Naive thymus-derived CD8-positive, alpha-beta T cell (primary cell): ENCODE results near the gene CCZ1B. TPM values are rescaled to one million over a fixed set of nuclear protein-coding genes. Genes with fewer than 3 reads are reported as not detected.
"Not testable (repeated sequence)": the region's sequence is repeated elsewhere in the genome, so short reads cannot be mapped to it uniquely, and the experiment has no call there.

Experiments used
- ATAC-seq, 2 donors: fragments of 150-1000 bp; cut with Tn5 transposase in 1 of 2; sonication (Bioruptor Pico), chemical (Tn5 transposase) in 1 of 2; 1 replicate in 1 of 2; 2 replicates in 1 of 2; pipeline ENCODE4 v1.10.0; 2021; ENCODE audit warnings: mild to moderate bottlenecking in 2 of 2, moderate library complexity in 2 of 2
- POLR2A ChIA-PET: fragments of 350-600 bp; sonication (Branson Sonifier 250); formaldehyde crosslinking; loops from one replicate; lab custom pipeline; 2021; ENCODE audit warnings: antibody characterized with exemption; lab: Charles Lee
- DNase-seq, 10 donors: peaks; one replicate each; pipeline versions ENCODE4 v3.0.0 to v3.0.0-alpha.2; 2020 to 2022
- H3K27ac Mint-ChIP-seq, 10 donors: one replicate each; pipeline ENCODE4 v1.8.0; 2020 to 2022; ENCODE audit warnings: mild to moderate bottlenecking in 10 of 10, mixed read lengths in 10 of 10, moderate library complexity in 4 of 10, inconsistent platforms in 1 of 10
- H3K27me3 Mint-ChIP-seq, 5 donors: one replicate each; pipeline ENCODE4 v1.8.0; 2021 to 2022; ENCODE audit warnings: mixed read lengths in 5 of 5
- H3K36me3 Mint-ChIP-seq, 3 donors: one replicate each; pipeline ENCODE4 v1.8.0; 2020 to 2022; ENCODE audit warnings: mixed read lengths in 3 of 3, mild to moderate bottlenecking in 2 of 3, inconsistent platforms in 1 of 3
- H3K4me1 Mint-ChIP-seq, 4 donors: one replicate each; pipeline ENCODE4 v1.8.0; 2021 to 2022; ENCODE audit warnings: mixed read lengths in 4 of 4
- H3K4me3 Mint-ChIP-seq, 10 donors: one replicate each; pipeline ENCODE4 v1.8.0; 2020 to 2022; ENCODE audit warnings: mild to moderate bottlenecking in 10 of 10, mixed read lengths in 10 of 10, moderate library complexity in 6 of 10, inconsistent platforms in 1 of 10
- H3K9me3 Mint-ChIP-seq, 9 donors: one replicate each; pipeline ENCODE4 v1.8.0; 2020 to 2022; ENCODE audit warnings: mixed read lengths in 9 of 9, mild to moderate bottlenecking in 3 of 9, inconsistent platforms in 1 of 9, moderate library complexity in 1 of 9
- polyA plus RNA-seq, 3 donors: library from polyadenylated mRNA; unstranded; fragments of 300-500 nt; fragmentation: Illumina TruSeq; gene quantifications; one replicate each; pipeline ENCODE4 v1.2.3, GENCODE V29; 2021
- total RNA-seq, 8 experiments: library from RNA in 2 of 8; stranded (reverse) in 2 of 8; gene quantifications; one replicate each; pipeline ENCODE4 v1.2.3 and lab custom pipeline; 2021 to 2026

The CCZ1B gene
- total and polyA plus RNA-seq, 5 experiments from 2014 or later = 16.0 to 100 (median 29.2) TPM

DNA sequence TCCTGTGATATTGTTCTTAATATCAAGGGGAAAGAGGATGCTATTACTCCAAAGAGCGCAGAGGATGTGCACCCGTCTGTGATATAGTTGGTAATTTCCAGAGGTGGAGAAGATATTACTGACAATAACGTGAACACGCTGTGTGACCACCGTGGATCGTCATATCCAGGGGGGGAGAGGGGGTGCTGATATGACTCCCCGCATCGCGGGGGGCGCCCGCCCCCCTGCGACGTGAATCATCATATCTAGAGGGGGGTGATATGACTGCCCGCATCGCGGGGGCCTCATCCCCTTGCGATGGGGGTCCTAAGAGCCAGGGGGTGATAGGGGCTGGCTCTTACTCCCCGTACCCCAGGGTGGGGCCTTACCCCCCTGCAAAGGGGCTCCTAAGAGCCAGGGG is 21.7 kb upstream of the CCZ1B start:
- DNase-seq = not testable (repeated sequence)

DNA sequence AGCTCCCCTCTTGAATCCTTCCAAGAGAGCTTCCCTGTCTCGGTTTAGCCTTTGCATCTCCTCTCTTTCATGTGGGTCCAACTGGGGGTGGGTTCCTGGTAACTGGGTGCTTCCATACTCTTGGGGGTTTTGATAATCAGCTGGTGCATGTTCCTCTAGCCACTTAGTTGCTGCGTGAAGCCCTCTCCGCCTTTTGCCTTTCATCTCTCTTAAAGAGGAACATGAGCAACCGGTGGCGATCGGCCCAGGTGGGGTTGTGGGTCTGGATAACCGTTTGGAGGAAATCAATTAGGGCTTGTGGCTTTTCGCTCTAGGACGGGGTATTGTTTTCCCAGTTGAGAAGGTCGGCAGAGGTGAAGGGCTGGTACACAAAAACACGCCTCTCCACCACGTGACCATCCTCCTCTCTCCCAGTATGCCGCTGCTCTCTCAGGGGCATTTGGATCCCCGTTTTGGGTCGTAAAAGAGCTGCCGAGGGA is 19.9 kb upstream of the CCZ1B start:
- H3K9me3 Mint-ChIP-seq, H3K27ac Mint-ChIP-seq, ATAC-seq, H3K4me1 Mint-ChIP-seq, DNase-seq, POLR2A ChIA-PET, H3K36me3 Mint-ChIP-seq: not testable (repeated sequence)
- H3K27me3 Mint-ChIP-seq = peaks cover 6 to 26% (median 8%) of the 10 kb centered on the region in 5 donors
- peak overlapping the region in 7 of 10 donors; percentile 16 to 78 (median 40) for H3K4me3 Mint-ChIP-seq

More for the DNA sequence above, 21.7 kb upstream of the CCZ1B start:
- POLR2A ChIA-PET, H3K4me3 Mint-ChIP-seq, H3K9me3 Mint-ChIP-seq, H3K4me1 Mint-ChIP-seq, H3K36me3 Mint-ChIP-seq, H3K27ac Mint-ChIP-seq, ATAC-seq: not testable (repeated sequence)
- peaks cover 5 to 13% (median 7%) of the 10 kb centered on the region in 5 donors for H3K27me3 Mint-ChIP-seq

DNA sequence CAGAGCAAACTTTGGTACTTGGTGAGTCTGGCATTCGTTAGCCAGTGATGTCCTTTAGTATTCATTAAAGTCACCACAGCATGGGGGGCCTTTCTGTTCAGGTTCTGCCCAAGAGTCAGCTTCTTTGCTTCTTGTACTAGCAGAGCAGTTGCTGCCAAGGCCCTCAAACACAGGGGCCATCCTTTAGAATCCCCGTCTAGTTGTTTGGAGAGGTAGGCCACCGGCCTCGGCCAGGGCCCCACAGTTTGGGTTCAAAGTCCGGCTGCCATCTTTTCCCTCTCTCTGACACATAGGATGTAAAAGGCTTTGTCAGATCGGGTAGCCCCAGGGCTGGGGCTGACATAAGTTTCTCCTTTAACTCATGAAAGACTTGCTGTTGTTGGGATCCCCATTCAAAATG is 17.6 kb upstream of the CCZ1B start:
- peaks cover 8 to 30% (median 13%) of the 10 kb centered on the region in 5 donors for H3K27me3 Mint-ChIP-seq
- H3K9me3 Mint-ChIP-seq, H3K4me1 Mint-ChIP-seq, H3K36me3 Mint-ChIP-seq, ATAC-seq, H3K4me3 Mint-ChIP-seq, POLR2A ChIA-PET, DNase-seq, H3K27ac Mint-ChIP-seq: not testable (repeated sequence)

DNA sequence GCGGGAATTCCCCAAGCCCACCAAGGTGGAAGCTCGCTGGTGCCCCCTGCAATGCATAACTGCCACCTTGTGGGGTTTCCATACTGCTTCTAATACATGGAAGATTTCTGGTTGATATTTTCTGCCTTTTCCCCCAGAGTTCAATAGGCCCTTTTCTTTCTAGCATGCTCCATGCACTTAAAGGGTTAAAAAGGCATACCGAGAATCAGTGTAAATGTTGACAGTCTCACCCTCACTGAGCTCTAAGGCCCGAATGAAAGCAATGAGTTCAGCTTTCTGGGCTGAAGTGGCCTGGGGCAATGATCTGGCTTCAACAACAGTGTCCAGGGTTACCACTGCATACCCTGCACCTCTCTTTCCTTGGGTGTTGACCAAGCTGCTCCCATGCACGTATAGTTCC is 17.0 kb upstream of the CCZ1B start:
- DNase-seq, POLR2A ChIA-PET, H3K9me3 Mint-ChIP-seq, H3K4me3 Mint-ChIP-seq, H3K4me1 Mint-ChIP-seq, H3K36me3 Mint-ChIP-seq, ATAC-seq: not testable (repeated sequence)
- Mint-ChIP-seq H3K27me3 (peaks cover 8 to 30% (median 13%) of the 10 kb centered on the region in 5 donors), H3K27ac (peak overlapping the region in 1 of 10 donors; percentile 42)

DNA sequence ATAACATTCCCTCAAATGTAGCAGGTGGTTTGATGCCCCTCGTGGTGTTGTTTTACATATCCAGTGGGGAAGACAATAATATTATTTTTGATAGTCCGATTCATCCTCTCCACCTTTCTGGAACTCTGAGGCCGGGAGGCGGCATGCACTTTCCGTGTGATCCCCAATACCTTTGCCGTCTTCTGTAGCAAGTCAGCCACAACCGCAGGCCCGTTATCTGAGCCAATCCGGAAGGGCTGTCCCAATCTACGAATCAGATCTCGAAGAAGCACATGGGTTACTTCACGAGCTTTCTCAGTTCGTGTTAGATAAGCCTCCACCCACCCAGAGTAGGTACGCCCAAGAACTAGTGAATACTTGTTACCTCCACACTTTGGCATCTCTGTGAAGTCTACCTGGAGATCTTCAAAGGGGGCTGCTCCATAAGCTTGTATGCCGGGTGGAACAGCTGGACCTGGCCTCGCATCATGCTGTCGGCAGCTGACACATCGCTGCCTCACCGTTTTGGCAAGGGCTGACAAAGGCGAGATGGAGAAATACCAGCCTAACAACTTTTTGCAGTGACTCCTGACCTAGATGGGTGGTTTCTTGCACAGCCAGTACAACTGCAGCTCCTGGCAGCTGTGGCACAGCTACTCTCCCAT is 16.3 kb upstream of the CCZ1B start:
- ATAC-seq, H3K36me3 Mint-ChIP-seq, H3K27ac Mint-ChIP-seq, H3K4me3 Mint-ChIP-seq, H3K9me3 Mint-ChIP-seq, H3K4me1 Mint-ChIP-seq, DNase-seq: not testable (repeated sequence)
- H3K27me3 Mint-ChIP-seq = peaks cover 7 to 31% (median 12%) of the 10 kb centered on the region in 5 donors
- POLR2A ChIA-PET = interaction anchor here (0.6 kb wide), 1 partner anchor 114 kb away, joined by 4 read pairs; no protein-coding TSS in a partner anchor

DNA sequence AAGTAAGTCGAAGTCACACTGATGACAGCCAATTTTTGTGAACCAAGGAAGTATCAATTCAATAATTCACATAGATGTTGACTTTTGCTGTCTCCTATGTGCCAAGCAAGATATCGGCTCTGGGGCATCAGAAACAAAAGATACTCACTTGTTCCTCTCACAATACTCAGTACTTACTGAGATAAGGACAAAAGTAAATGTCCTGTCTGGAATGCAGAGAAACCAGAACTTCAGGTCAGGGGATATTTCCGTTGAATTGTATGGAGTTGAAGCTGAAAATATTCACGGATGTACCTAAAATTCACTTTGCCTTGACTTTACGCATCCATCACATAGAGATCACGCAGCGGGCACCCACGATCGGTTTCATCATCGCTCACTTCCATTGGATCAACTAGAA is 11.0 kb upstream of the CCZ1B start:
- H3K27ac Mint-ChIP-seq, H3K4me3 Mint-ChIP-seq, DNase-seq, ATAC-seq, POLR2A ChIA-PET, H3K9me3 Mint-ChIP-seq, H3K4me1 Mint-ChIP-seq, H3K36me3 Mint-ChIP-seq: not testable (repeated sequence)
- peaks cover 4 to 36% (median 27%) of the 10 kb centered on the region in 5 donors for H3K27me3 Mint-ChIP-seq

DNA sequence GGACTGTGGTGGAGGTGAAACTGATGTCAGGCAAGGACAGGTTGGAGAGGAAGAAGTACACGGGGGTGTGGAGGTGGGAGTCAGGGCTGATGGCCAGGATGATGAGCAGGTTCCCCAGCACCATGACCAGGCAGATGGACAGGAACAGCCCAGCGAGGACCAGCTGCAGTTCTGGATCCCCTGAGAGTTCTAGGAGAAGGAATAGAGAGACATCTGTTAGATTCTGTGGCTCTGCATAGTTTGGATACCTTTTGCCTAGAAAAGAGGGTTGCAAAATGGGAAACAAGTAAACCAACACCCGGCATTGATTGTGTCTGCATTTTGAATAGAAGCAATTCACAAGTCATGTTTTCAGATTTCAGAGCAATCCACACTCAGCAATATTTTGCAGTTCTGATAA is 9.4 kb upstream of the CCZ1B start:
- H3K27ac Mint-ChIP-seq, H3K4me1 Mint-ChIP-seq, ATAC-seq, H3K36me3 Mint-ChIP-seq, H3K4me3 Mint-ChIP-seq, POLR2A ChIA-PET, H3K9me3 Mint-ChIP-seq, DNase-seq: not testable (repeated sequence)
- H3K27me3 Mint-ChIP-seq = peaks cover 4 to 38% (median 22%) of the 10 kb centered on the region in 5 donors

DNA sequence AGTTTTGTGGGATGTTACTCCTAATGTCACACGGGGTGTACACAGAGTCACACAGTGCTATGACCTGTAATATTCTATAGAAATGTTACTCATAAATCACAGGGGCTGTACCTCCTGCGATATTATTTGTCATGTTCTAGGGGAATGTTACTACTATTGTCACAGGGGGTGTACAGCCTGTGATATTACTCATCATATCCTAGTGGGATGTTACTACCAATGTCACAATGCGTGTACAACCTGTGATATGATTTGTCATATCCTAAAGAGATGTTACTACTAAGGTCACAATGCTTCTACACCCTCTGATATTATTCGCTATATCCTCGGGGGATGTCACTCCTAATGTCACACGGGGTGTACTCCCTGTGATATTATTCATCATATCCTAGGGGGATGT is 7.6 kb upstream of the CCZ1B start:
- peaks cover 4 to 34% (median 19%) of the 10 kb centered on the region in 5 donors for H3K27me3 Mint-ChIP-seq
- peaks cover 0 to 4% (median 0%) of the 10 kb centered on the region in 3 donors for H3K36me3 Mint-ChIP-seq
- H3K9me3 Mint-ChIP-seq = no peaks in the 10 kb centered on the region
- no peak overlapping the region for H3K4me3 Mint-ChIP-seq
- no peaks in the 10 kb centered on the region for H3K4me1 Mint-ChIP-seq
- no peak overlapping the region for H3K27ac Mint-ChIP-seq
- POLR2A ChIA-PET = no interaction called here
- ATAC-seq (no peak), DNase-seq (no peak)

DNA sequence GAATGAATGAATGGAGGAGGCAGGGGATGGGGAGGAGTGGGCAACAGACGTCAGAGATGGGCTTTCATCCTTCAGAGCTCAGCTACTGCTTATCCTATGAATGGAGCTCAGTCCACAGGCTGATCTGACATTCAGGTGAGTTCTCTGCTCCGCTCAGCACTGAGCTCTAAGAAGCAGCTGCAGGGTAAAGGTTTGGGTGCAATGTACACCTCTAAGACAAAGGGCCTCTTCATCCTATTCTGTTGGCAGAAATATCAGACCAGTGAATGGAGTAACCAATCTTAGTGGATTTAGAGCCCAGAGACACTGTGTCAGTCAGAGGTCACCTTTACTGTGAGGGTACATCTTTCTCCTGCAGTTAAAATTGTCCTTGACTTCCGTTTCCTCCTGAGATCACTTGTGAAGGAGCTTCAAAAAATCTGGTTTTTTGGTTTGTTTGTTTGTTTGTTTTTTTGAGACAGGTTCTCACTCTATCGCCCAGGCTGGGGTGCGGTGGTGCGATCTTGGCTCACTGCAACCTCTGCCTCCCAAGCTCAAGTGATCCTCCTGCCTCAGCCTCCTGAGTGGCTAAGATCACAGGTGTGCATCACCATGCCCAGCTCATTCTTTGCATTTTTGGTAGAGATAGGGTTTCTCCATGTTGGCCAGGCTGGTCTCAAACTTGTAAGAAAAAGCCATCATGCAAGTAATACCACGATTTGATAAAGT is 5.1 kb upstream of the CCZ1B start:
- ATAC-seq (no peak), DNase-seq (no peak)
- Mint-ChIP-seq H3K27me3 (peaks cover 4 to 26% (median 16%) of the 10 kb centered on the region in 5 donors), H3K4me1 (peaks cover 0 to 3% (median 2%) of the 10 kb centered on the region in 4 donors), H3K9me3 (no peaks in the 10 kb centered on the region), H3K27ac (peak overlapping the region in 1 of 10 donors; percentile 30), H3K36me3 (peaks cover 0 to 3% (median 0%) of the 10 kb centered on the region in 3 donors), H3K4me3 (no peak overlapping the region)
- POLR2A ChIA-PET = no interaction called here

DNA sequence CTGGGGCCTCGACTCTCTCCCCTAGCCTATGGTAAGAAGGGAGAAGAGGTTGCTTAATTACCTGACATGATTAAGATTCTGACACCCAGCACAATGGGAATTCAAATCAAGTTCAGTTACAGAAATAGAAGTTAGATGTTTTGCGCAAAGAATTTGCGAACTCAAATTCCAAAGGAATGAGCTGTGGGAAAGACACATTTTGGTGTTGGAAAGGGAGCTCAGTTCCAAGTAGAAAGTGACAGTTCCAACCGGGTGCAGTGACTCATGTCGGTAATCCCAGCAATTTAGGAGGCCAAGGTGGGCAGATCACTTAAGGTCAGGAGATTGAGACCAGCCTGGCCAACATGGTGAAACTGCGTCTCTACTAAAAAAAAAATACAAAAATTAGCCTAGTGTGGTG is 4.0 kb upstream of the CCZ1B start:
- H3K4me3 Mint-ChIP-seq, ATAC-seq, DNase-seq, POLR2A ChIA-PET, H3K9me3 Mint-ChIP-seq, H3K36me3 Mint-ChIP-seq, H3K4me1 Mint-ChIP-seq: not testable (repeated sequence)
- H3K27ac Mint-ChIP-seq = peak overlapping the region in 1 of 10 donors; percentile 18
- peaks cover 0 to 16% (median 11%) of the 10 kb centered on the region in 5 donors for H3K27me3 Mint-ChIP-seq

DNA sequence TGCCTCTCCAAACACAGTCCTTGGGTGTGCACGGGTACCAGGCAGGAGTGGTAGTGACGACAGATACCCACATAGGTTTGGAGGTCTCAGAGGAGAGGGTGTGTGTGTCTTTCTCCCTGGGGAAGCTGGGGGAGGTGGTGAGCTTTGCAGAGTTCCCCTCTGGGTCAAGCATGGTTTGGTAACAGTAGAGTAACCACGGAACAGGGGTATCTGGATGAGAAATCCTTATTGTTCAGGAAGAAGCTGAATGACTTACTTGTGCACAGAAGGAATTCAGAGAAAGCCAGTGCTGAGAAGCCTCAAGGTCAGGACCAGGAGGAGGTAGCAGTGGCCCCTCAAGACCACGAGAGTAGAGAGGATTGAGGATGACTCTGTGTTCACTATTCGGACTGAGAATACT is 3.5 kb upstream of the CCZ1B start:
- peaks cover 0 to 11% (median 5%) of the 10 kb centered on the region in 4 donors for H3K4me1 Mint-ChIP-seq
- H3K9me3 Mint-ChIP-seq = not testable (repeated sequence)

DNA sequence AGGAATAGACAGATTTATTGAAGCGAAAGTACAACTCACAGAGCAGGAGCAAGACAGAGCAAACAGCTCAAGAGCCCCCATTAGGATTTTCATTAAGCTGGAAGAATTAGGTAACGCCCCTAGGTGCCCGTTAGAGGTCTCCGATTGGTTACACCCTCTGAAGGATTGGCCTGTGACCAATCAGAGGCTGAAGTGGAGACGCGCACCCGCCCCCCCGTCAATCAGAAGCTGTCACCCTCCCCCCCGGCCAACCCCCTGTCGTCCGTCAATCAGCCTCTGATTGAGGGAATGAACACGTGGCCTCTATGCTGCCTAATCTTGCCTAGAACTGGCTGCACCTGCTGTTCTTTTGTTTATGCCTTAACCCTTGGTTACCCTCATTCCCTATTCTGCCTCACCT is 1.1 kb upstream of the CCZ1B start:
- ATAC-seq, H3K9me3 Mint-ChIP-seq, POLR2A ChIA-PET, H3K36me3 Mint-ChIP-seq, DNase-seq, H3K27me3 Mint-ChIP-seq: not testable (repeated sequence)
- Mint-ChIP-seq H3K4me1 (peaks cover 0 to 14% (median 6%) of the 10 kb centered on the region in 4 donors), H3K27ac (peak overlapping the region in 5 of 10 donors; percentile 35 to 80 (median 73)), H3K4me3 (peak overlapping the region in 9 of 10 donors; percentile 32 to 82 (median 66))

More for the DNA sequence above, 3.5 kb upstream of the CCZ1B start:
- ATAC-seq, H3K36me3 Mint-ChIP-seq, POLR2A ChIA-PET, H3K4me3 Mint-ChIP-seq, DNase-seq: not testable (repeated sequence)
- Mint-ChIP-seq H3K27me3 (peaks cover 0 to 12% (median 6%) of the 10 kb centered on the region in 5 donors), H3K27ac (peak overlapping the region in 1 of 10 donors; percentile 1)
